Smooth muscle cell (in vitro differentiated cells): ENCODE measurements around the gene H2BK1. TPM values are rescaled to one million over a fixed set of nuclear protein-coding genes. Genes with fewer than 3 reads are reported as not detected.

ENCODE experiments used
- DNase-seq: peaks from one replicate; lab custom pipeline; 2025; ENCODE audit not compliant: unreplicated experiment; lab: John Stamatoyannopoulos, UW
- H2AFZ ChIP-seq: fragments of 200-600 bp; sonication (generic); 2 replicates; pipeline ENCODE4 v1.6.0; 2016; ENCODE audit warnings: antibody characterized with exemption, low read depth, mild to moderate bottlenecking
- H3F3A ChIP-seq: fragments of 200-600 bp; sonication (generic); 2 replicates; pipeline ENCODE4 v1.6.0; 2017; ENCODE audit warnings: antibody characterized with exemption, low read depth
- H3K27ac ChIP-seq: fragments of 200-600 bp; sonication (generic); 2 replicates; pipeline ENCODE4 v1.5.1; 2016; ENCODE audit warnings: low read depth, mild to moderate bottlenecking
- H3K27me3 ChIP-seq: fragments of 200-600 bp; sonication (generic); 2 replicates; pipeline ENCODE4 v1.6.1; 2016; ENCODE audit warnings: low read depth, mild to moderate bottlenecking
- H3K36me3 ChIP-seq: fragments of 200-600 bp; sonication (generic); 2 replicates; pipeline ENCODE4 v1.5.1; 2016; ENCODE audit warnings: low read depth
- H3K4me1 ChIP-seq: fragments of 200-600 bp; sonication (generic); 2 replicates; pipeline ENCODE4 v1.5.1; 2016; ENCODE audit warnings: low read depth
- H3K4me2 ChIP-seq: fragments of 200-600 bp; sonication (generic); 2 replicates; pipeline ENCODE4 v1.6.0; 2016; ENCODE audit warnings: mild to moderate bottlenecking
- H3K4me3 ChIP-seq: fragments of 200-600 bp; sonication (generic); 2 replicates; pipeline ENCODE4 v1.5.1; 2016; ENCODE audit warnings: mild to moderate bottlenecking
- H3K79me2 ChIP-seq: fragments of 200-600 bp; sonication (generic); 2 replicates; pipeline ENCODE4 v1.6.0; 2016; ENCODE audit warnings: low read depth, mild to moderate bottlenecking
- H3K9ac ChIP-seq: fragments of 200-600 bp; sonication (generic); 2 replicates; pipeline ENCODE4 v1.6.0; 2016; ENCODE audit warnings: low read depth
- H3K9me3 ChIP-seq: fragments of 200-600 bp; sonication (generic); replicated peaks from 2 replicates; pipeline ENCODE4 v1.5.1; 2016; ENCODE audit warnings: low read depth
- H4K20me1 ChIP-seq: fragments of 200-600 bp; sonication (generic); 2 replicates; pipeline ENCODE4 v1.6.0; 2016; ENCODE audit warnings: low read depth
- WGBS: methylation state at CpG from one replicate; pipeline ENCODE4 v1.1.7; 2016; ENCODE audit warnings: low lambda C conversion rate; 5-methylcytosine and 5-hydroxymethylcytosine counted together
- polyA plus RNA-seq: library from polyadenylated mRNA; unstranded; fragments of >200 nt; fragmentation: Nextera tagmentation; extraction: Ambion mirVana; gene quantifications from 2 replicates; pipeline ENCODE4 v1.2.1, GENCODE V29; 2016
- total RNA-seq: library from RNA; depleted of rRNA; stranded (reverse); fragments of >200 nt; gene quantifications from 2 replicates; pipeline ENCODE4 v1.2.3, GENCODE V29; 2014
- TF ChIP-seq, protein P1 (sequence below): fragments of 200-600 bp; sonication (generic); IDR thresholded peaks from 2 replicates; pipeline ENCODE4 v1.5.1; 2017; ENCODE audit warnings: borderline replicate concordance, mild to moderate bottlenecking, antibody characterized with exemption; ENCODE audit not compliant: insufficient read depth, poor library complexity, severe bottlenecking

H2BK1 gene
- total and polyA plus RNA-seq, 2 experiments from 2014 or later = not detected

DNA sequence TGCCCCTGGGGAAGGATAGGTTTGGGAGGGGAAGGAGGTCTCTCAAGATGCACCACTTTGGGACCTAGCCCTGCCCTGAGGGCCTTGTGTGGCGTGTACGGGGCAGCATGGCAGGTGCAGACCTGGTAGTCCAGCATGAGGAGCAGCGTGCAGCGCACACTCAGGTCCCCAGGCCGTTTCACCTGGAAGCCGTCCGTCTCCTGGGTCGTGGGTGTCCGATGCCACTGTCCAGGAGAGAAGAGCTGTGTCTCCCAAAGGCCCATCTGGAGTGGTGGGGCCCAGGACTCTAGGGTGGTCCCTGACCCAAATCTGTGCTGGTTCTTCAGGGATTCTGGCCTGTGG lies 31.4 kb upstream of the H2BK1 start:
- Histone ChIP-seq H3K4me2 (no peak overlapping the region), H3K27me3 (no peaks in the 10 kb centered on the region), H3K36me3 (no peaks in the 10 kb centered on the region), H3K4me1 (peaks cover 16% of the 10 kb centered on the region), H3K9ac (no peak overlapping the region), H3F3A (no peaks in the 10 kb centered on the region), H3K27ac (peak overlapping the region; percentile 28), H3K4me3 (no peak overlapping the region), H3K79me2 (peaks cover 23% of the 10 kb centered on the region), H2AFZ (no peak overlapping the region), H4K20me1 (peaks cover 100% of the 10 kb centered on the region), H3K9me3 (no peaks in the 10 kb centered on the region)
- TF ChIP-seq, protein P1, sequence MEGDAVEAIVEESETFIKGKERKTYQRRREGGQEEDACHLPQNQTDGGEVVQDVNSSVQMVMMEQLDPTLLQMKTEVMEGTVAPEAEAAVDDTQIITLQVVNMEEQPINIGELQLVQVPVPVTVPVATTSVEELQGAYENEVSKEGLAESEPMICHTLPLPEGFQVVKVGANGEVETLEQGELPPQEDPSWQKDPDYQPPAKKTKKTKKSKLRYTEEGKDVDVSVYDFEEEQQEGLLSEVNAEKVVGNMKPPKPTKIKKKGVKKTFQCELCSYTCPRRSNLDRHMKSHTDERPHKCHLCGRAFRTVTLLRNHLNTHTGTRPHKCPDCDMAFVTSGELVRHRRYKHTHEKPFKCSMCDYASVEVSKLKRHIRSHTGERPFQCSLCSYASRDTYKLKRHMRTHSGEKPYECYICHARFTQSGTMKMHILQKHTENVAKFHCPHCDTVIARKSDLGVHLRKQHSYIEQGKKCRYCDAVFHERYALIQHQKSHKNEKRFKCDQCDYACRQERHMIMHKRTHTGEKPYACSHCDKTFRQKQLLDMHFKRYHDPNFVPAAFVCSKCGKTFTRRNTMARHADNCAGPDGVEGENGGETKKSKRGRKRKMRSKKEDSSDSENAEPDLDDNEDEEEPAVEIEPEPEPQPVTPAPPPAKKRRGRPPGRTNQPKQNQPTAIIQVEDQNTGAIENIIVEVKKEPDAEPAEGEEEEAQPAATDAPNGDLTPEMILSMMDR = no peak
- DNase-seq = no peak
- WGBS = 97% methylated on average over 9 of the region's 9 CpGs

DNA sequence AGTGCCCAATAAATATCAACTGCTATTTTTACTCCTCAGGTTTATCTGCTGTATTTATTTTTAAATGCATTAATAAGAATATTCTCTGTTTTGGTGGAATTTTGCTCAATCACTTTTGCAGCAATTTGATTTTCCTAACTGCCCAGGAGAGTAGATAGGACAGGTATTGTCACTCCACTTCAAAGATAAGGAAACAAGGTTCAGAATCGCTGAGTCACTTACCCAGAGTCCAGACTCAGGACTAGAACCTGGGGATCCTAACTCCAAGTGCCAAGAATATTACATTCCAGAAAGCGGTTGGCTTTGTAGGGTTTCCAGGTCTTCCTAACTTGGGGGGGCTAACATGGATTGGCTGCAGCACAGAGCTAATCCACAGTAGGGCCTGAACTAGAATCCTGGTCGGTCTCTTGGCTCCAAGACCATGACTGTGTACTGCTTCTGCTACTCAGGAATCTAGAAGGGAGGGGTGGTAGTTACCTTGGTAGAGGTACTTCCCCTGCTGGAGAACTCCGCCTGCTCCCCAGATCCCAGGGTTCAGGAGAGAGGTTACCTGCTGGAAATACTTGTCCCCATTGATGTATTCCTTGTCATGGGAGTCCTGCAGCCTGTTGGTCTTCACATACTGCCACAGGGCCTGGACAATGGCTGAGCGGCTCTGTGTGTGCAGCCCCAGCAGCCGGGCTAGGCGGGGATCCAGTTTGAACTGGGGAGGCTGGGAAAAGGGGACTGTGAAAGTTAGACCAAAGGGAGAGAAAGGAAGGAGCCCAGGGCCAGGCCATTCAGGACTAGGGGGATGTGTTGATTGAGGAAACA lies 30.9 kb upstream of the H2BK1 start:
- Histone ChIP-seq H3K9ac (no peak overlapping the region), H3K4me3 (no peak overlapping the region), H3K36me3 (no peaks in the 10 kb centered on the region), H3K79me2 (peaks cover 20% of the 10 kb centered on the region), H2AFZ (no peak overlapping the region), H4K20me1 (peaks cover 100% of the 10 kb centered on the region), H3K27ac (peak overlapping the region; percentile 28), H3F3A (no peaks in the 10 kb centered on the region), H3K4me1 (peaks cover 16% of the 10 kb centered on the region), H3K9me3 (no peaks in the 10 kb centered on the region), H3K27me3 (no peaks in the 10 kb centered on the region), H3K4me2 (no peak overlapping the region)
- WGBS = 94% methylated on average over 7 of the region's 7 CpGs
- DNase-seq = no peak
- TF ChIP-seq, protein P1 = no peak

DNA sequence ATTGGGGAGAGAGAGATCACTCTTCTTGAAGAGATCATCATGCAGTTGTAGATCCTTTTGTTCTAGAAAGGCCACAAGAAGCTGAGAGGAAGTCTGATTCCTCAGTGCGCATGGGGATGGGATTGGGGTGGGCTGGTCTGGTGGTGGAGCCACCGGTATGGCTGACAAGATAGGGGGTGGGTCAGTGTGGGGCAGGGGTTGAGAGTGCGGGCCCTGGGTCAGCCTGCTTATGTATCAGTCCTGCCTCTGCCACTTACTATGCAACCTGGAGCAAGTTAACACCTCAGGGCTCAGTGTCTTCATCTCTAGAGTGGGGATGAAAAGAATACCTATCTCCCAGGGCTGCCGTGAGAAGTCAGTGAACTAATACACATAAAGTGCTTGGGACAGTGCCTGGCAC lies 30.2 kb upstream of the H2BK1 start:
- Histone ChIP-seq H3K9ac (no peak overlapping the region), H3K4me3 (no peak overlapping the region), H4K20me1 (peaks cover 100% of the 10 kb centered on the region), H3K79me2 (peaks cover 25% of the 10 kb centered on the region), H2AFZ (no peak overlapping the region), H3K27me3 (no peaks in the 10 kb centered on the region), H3K4me2 (no peak overlapping the region), H3K4me1 (peaks cover 16% of the 10 kb centered on the region), H3F3A (no peaks in the 10 kb centered on the region), H3K36me3 (no peaks in the 10 kb centered on the region), H3K9me3 (no peaks in the 10 kb centered on the region), H3K27ac (no peak overlapping the region)
- DNase-seq = no peak
- 79% methylated on average over 4 of the region's 4 CpGs for WGBS
- TF ChIP-seq, protein P1 = no peak
